Stimulated activated memory B cell treated with anti-CD40 and anti-IgM and Interleukin-4, amounts not matched to agents 10 μg/mL and 1 μg/mL and 100 μg/mL, for 72 hours (primary cell): ENCODE results near the gene ELOVL6.

Experiments
- ATAC-seq: fragments of 150-1000 bp; cut with Tn5 transposase; 2 replicates; pipeline ENCODE4 v1.10.0; 2021
- H3K27ac Mint-ChIP-seq: one replicate; pipeline ENCODE4 v1.8.0; 2022; ENCODE audit warnings: mild to moderate bottlenecking, mixed read lengths
- H3K27me3 Mint-ChIP-seq: one replicate; pipeline ENCODE4 v1.8.0; 2022; ENCODE audit warnings: mixed read lengths
- H3K36me3 Mint-ChIP-seq: one replicate; pipeline ENCODE4 v1.8.0; 2022; ENCODE audit warnings: mixed read lengths
- H3K4me1 Mint-ChIP-seq: one replicate; pipeline ENCODE4 v1.8.0; 2022; ENCODE audit warnings: mixed read lengths
- H3K4me3 Mint-ChIP-seq: one replicate; pipeline ENCODE4 v1.8.0; 2022; ENCODE audit warnings: mild to moderate bottlenecking, moderate library complexity, mixed read lengths
- H3K9me3 Mint-ChIP-seq: one replicate; pipeline ENCODE4 v1.8.0; 2022; ENCODE audit warnings: mixed read lengths

ELOVL6 gene

DNA sequence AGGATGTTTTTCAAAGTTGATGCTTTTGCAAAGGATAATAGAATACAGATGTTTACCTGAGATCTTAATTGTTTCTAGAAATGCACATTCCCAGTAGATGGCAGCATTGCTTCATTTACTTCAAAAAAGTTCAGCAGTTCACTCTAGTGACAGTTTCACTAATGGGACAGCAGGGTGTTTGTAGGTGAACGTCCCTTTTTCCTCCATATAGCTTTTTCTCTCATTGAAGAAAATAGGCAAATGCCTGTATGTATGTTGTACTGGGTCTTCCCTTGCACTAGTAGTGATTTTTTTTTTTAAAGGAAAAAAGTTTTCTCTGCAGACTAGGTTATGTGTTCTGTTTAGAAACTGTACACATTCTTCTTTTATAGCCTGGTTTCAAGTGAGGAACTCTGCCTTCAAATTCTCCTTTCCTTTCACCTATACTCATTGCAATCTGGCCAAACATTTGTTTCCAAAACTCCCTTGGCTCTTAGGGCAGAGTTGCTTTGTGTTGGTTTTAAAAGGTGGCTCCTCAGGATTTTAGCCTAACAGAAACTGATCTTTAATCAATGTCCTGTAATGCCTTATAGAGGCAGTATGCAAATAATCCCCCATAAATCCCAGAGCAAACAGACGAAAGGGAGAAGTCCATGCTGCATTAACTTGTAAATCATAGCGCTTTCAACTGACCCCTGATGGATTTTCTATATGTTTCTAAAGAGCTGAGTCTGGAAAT, 199.4 kb downstream of the ELOVL6 start:
- Mint-ChIP-seq H3K27ac (no peak overlapping the region), H3K4me3 (no peak overlapping the region), H3K9me3 (no peaks in the 10 kb centered on the region), H3K27me3 (peaks cover 12% of the 10 kb centered on the region), H3K36me3 (no peaks in the 10 kb centered on the region), H3K4me1 (peaks cover 9% of the 10 kb centered on the region)
- peak; percentile 55 for ATAC-seq

GRCh38 chr4:109996526-109996925, 201.9 kb downstream of the ELOVL6 start:
- Mint-ChIP-seq H3K9me3 (no peaks in the 10 kb centered on the region), H3K4me3 (no peak overlapping the region), H3K27ac (no peak overlapping the region), H3K4me1 (peaks cover 16% of the 10 kb centered on the region), H3K36me3 (no peaks in the 10 kb centered on the region), H3K27me3 (peaks cover 12% of the 10 kb centered on the region)
- no peak for ATAC-seq
